ENCODE measurements around the gene TMPRSS4.

Gene TMPRSS4

GRCh38 chr11:118079491-118079890 is 2.6 kb downstream of the TMPRSS4 start:
- DNase-seq (ENCODE audit: low spot score), result peak; percentile 45

GRCh38 chr11:118080296-118080695 is 3.4 kb downstream of the TMPRSS4 start:
- DNase-seq (ENCODE audit: low spot score), result no peak

- DNase-seq (ENCODE audit: low spot score), result no peak
Observed at GRCh38 chr11:118081241-118081958, 4.5 kb downstream of the TMPRSS4 start.

- no peak for DNase-seq (ENCODE audit: low spot score)
Observed at GRCh38 chr11:118082880-118083552, 6.1 kb downstream of the TMPRSS4 start.

GRCh38 chr11:118084247-118084646 is 7.4 kb downstream of the TMPRSS4 start:
- DNase-seq (ENCODE audit: low spot score), result peak; percentile 28

- DNase-seq (ENCODE audit: low spot score), result no peak
Observed at GRCh38 chr11:118084656-118085055, 7.8 kb downstream of the TMPRSS4 start.

- no peak for DNase-seq (ENCODE audit: low spot score)
Observed at GRCh38 chr11:118086913-118087768, 10.3 kb downstream of the TMPRSS4 start, which contains the start of gene SMIM35. Gene SMIM35 (minus strand): TSS chr11:118086963. CDS start chr11:118086757, 206 bp downstream.

GRCh38 chr11:118087931-118088330 is 11.1 kb downstream of the TMPRSS4 start:
- DNase-seq (ENCODE audit: low spot score), result no peak

GRCh38 chr11:118088531-118088930 is 11.7 kb downstream of the TMPRSS4 start:
- DNase-seq (ENCODE audit: low spot score), result peak; percentile 29

- peak; percentile 48 for DNase-seq (ENCODE audit: low spot score)
Observed at GRCh38 chr11:118090545-118091162, 13.8 kb downstream of the TMPRSS4 start.

GRCh38 chr11:118091690-118092089 is 14.8 kb downstream of the TMPRSS4 start:
- DNase-seq (ENCODE audit: low spot score), result no peak

- no peak for DNase-seq (ENCODE audit: low spot score)
Observed at GRCh38 chr11:118092907-118093571, 16.2 kb downstream of the TMPRSS4 start.

- DNase-seq (ENCODE audit: low spot score), result no peak
Observed at GRCh38 chr11:118095493-118095892, 18.6 kb downstream of the TMPRSS4 start.

GRCh38 chr11:118095967-118096367 is 19.1 kb downstream of the TMPRSS4 start:
- no peak for DNase-seq (ENCODE audit: low spot score)

- DNase-seq (ENCODE audit: low spot score), result no peak
Observed at GRCh38 chr11:118098996-118099837, 22.3 kb downstream of the TMPRSS4 start.

- no peak for DNase-seq (ENCODE audit: low spot score)
Observed at GRCh38 chr11:118099838-118100556, 23.1 kb downstream of the TMPRSS4 start.

GRCh38 chr11:118100691-118101232 is 23.9 kb downstream of the TMPRSS4 start:
- DNase-seq (ENCODE audit: low spot score), result no peak

- DNase-seq (ENCODE audit: low spot score), result no peak
Observed at GRCh38 chr11:118102721-118103261, 25.9 kb downstream of the TMPRSS4 start.

GRCh38 chr11:118104491-118104890 is 27.6 kb downstream of the TMPRSS4 start:
- no peak for DNase-seq (ENCODE audit: low spot score)
